HG03103 (cell line): ENCODE results near the gene LAMB1.
"Not testable (repeated sequence)": the region's sequence is repeated elsewhere in the genome, so short reads cannot be mapped to it uniquely, and the experiment has no call there.

Experiments used
- ATAC-seq: cut with Tn5 transposase; IDR thresholded peaks from one replicate; pipeline ENCODE4 v1.9.1; 2021; ENCODE audit warnings: low read depth; ENCODE audit not compliant: unreplicated experiment

The LAMB1 gene

GRCh38 chr7:107922886-107923285, 80.1 kb downstream of the LAMB1 start:
- no peak for ATAC-seq

DNA sequence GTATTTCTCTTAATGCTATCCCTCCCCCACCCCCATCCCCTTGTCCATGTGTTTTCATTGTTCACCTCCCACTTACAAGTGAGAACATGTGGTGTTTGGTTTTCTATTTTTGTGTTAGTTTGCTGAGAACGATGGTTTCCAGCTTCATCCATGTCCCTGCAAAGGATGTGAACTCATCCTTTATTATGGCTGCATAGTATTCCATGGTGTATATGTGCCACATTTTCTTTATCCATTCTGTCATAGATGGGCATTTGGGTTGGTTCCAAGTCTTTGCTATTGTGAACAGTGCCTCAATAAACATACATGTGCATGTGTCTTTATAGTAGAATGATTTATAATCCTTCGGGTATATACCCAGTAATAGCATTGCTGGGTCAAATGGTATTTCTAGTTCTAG, 81.1 kb downstream of the LAMB1 start:
- not testable (repeated sequence) for ATAC-seq

- ATAC-seq: no peak
Observed at GRCh38 chr7:107920048-107920772, 82.8 kb downstream of the LAMB1 start.

DNA sequence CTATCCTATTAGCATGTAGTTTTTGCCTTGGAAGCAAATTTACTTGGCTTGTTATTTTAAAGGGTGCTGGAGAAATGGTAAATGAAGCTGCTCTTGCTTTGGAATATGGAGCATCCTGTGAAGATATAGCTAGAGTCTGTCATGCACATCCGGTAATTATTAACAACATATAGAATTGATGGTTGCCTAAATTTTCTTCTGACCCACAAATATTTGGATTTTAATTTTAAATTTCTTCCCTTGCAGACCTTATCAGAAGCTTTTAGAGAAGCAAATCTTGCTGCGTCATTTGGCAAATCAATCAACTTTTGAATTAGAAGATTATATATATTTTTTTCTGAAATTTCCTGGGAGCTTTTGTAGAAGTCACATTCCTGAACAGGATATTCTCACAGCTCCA, 84.0 kb downstream of the LAMB1 start:
- ATAC-seq: no peak

GRCh38 chr7:107917763-107918651, 85.0 kb downstream of the LAMB1 start:
- ATAC-seq: no peak

DNA sequence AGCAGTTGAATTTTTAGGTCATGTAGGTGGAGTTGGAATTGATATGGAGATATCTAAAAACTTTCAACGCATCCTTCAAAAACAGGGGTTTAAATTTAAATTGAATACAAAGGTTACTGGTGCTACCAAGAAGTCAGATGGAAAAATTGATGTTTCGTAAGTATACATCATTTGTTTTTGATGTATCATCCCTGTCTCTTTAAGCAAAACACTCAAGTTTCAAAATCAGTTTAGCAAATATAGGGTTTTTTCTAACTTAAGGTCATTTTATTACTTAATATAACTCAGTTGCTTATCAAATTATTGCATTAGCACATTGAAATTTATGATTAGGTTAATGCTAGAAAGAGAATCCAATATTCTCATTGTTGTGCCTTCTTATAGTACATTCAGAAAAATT, 87.4 kb downstream of the LAMB1 start:
- no peak for ATAC-seq

DNA sequence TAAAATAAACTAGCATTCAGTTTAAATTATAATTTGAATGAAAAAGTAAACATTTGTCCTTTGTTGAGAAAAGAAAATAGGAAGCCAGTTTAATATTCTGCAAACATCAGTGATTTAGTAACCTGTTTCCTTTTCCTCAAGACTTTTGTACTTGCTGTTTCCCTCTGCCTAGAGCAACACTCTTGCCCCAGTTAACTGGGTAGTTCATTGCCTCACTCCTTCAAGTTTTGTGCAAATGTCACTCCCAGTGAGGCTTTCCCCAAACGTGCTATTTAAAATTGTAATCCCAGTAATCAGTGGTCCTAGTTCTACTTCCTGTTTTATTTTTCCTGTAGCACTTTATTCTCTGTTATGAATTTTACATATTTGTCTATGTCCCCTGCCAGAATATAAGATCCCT, 88.1 kb downstream of the LAMB1 start:
- no peak for ATAC-seq

GRCh38 chr7:107913851-107914250, 89.1 kb downstream of the LAMB1 start:
- ATAC-seq: no peak

- no peak for ATAC-seq
Observed at GRCh38 chr7:107911981-107912380, 91.0 kb downstream of the LAMB1 start.

GRCh38 chr7:107909445-107909844, 93.5 kb downstream of the LAMB1 start:
- ATAC-seq: no peak

DNA sequence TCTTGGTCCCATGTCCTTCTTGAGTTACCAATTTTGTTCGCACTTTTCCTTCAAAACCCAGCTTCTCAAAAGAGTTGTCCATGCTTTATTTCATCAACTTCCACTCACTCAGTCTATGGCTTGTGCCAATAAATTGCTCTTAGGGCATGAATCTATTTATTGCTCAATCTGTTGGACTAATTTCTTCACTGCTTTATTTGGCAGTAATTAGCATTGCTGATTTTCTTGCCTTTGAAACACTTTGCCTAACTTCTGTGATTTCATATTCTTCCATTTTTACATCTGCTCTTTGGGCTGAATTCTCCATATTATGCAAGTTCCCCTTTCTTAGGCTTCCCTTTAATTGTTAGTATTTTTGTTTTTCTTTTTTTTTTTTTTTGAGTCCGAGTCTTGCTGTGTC, 95.2 kb downstream of the LAMB1 start:
- no peak for ATAC-seq

- ATAC-seq: no peak
Observed at GRCh38 chr7:107902381-107902780, 100.6 kb downstream of the LAMB1 start.

GRCh38 chr7:107900496-107901015, 102.4 kb downstream of the LAMB1 start:
- ATAC-seq: no peak

DNA sequence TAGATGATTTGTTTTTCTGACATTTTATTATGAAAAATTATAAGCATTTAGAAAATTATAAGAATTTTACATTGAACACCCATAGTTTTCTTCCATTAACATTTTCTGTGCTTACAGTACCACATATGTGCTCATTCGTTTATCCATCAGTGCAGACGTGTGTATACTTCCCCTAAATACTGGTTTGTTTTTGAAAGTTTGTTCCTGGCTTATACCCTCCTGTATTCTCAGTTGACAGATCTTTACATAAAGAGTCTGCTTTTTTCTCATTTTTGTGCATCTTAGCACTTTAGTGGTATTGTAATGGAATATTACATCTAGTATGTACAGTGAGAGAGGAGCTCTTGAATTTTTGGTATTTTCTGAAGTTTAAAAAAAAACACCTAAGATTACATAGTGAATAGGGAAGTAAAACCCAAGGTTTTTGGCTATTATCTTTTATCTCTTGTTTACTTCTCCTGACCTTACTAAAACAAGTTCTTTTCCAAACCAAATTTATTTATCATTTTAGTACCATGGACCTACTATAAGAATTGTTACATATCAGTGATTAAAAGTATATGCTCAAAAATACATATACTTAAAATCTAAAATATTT, 103.9 kb downstream of the LAMB1 start:
- no peak for ATAC-seq

- ATAC-seq: not testable (repeated sequence)
Observed at GRCh38 chr7:107892367-107892741, 110.6 kb downstream of the LAMB1 start.

DNA sequence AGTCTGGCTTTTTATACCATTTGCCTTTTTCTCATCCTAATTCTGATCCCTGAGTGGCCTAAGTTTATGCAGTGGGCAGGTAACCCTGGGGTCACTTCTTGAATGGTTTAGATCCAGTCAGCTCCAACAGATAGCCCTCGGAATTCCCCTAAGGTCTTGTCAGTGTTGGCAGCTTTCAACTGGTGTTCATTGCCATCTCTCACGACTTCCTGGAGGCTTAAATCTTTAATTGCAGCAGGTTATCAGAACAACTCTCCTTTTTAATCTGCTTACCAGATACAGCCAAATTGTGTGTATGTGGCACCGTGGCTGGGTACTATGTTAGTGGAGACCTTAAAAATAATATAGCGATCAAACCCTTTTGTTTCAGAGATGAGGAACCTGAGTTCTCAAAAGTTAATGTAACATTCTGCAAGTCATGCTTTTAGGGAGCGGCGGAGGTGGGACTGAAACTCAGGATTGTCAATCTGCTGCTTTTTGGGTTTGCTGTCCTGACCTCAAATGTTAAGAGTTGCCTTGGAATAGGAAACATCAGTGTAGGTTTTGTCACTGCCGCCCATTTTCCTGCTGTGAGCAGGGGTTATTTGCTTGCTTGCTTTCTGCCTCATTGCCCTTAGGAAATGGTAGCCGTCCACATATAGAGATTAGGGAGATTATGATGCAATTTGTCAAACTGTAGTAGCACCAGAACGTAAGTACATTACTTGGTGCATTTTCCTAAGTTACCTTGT, 111.2 kb downstream of the LAMB1 start:
- ATAC-seq: peak; percentile 6

DNA sequence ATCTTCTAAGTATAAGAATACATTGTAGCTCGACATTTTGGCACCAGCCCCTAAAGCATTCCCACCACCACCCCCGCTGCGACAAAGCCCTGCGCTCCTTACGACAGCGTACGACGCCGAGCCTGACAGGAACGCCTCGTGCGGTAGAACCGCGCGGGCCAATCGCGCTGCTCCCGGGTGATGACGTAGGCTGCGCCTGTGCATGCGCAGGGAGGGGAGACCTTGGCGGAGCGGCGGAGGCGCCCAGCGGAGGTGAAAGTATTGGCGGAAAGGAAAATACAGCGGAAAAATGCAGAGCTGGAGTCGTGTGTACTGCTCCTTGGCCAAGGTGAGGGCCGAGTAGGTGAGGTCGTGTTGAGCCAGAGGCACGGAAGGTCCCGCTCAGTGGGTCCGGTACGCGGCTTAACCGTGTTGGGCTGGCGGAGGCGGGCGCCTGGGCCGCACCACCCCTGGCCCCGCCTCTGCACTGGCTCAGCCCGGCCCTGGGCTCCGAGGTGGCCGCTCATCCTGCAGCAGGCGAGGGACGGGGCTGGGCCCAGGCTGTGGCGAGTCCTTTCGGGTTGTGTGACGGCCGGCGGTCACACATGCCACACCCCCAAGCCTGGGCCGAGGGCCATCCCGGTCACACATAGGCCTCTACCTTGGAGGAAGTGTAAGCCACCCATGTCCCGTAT, 111.9 kb downstream of the LAMB1 start, which contains the start of gene DLD:
Gene DLD (plus strand): TSS at position 222 of the 674 bp plus-strand sequence. CDS start 68 bp downstream, at position 290.
- ATAC-seq: peak; percentile 98

DNA sequence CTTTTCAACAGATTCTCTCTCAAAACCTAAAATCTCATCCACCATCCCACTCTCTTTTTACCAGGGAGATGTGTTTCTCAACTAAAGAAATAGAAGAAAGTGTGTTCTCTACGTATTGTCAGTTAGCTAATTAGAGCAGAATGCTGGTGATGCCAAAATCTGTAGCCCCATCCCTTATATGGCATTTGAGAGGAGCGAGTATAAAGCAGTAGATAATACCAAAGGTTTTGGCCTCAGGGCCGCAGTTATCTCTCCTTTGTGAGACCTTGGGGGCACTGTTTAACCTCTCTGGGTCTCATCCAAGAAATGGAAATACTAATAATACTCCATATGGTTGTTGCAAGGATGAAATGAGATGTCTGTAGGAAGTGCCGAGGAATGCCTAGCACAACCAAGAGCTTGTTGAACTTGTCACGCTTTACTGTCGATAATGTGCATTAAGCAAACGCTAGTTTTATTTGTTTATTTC, 112.4 kb downstream of the LAMB1 start:
- peak; percentile 1 for ATAC-seq

DNA sequence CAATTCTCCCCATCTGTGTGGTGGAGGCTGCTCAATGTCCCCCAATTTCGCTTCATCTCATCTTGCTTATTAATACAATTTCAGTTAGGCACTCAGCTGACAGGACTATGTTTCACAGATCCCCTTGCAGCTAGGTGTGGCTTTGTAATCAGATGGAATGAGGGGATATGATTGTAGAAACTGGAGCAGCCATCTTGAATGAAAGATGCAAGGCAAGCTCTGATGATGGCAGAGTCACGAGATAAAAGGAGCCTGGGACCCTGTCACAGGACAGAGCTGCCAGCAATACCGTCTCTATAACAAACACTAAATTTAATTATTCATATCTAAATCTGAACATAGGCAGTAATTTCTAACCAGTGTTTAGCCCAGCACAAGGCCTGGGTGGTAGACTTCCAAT, 113.0 kb downstream of the LAMB1 start:
- ATAC-seq: no peak

DNA sequence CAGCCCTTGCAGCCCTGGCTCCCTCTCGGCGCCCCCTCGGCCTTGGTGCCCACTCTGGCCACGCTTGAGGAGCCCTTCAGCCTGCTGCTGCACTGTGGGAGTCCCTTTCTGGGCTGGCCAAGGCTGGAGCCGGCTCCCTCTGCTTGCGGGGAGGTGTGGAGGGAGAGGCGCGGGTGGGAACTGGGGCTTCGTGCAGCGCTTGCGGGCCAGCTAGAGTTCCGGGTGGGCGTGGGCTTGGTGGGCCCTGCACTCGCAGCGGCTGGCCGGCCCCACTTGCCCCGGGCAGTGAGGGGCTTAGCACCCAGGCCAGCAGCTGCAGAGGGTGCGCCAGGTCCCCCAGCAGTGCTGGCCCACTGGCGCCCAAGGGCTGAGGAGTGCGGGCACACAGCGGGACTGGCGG, 115.1 kb downstream of the LAMB1 start:
- ATAC-seq: not testable (repeated sequence)
